Stimulated activated CD8-positive, alpha-beta memory T cell treated with anti-CD3 and anti-CD28 coated beads, Interleukin-15, amount 100 ng/mL, for 4 hours (primary cell): ENCODE measurements around the gene TNFRSF13B.
"Not testable (repeated sequence)": the region's sequence is repeated elsewhere in the genome, so short reads cannot be mapped to it uniquely, and the experiment has no call there.

ENCODE experiments used
- DNase-seq, 2 donors: peaks; one replicate each; pipeline ENCODE4 v3.0.0-alpha.2; 2020; ENCODE audit warnings: low read depth in 2 of 2

Gene TNFRSF13B

GRCh38 chr17:16911141-16911937, 60.6 kb downstream of the TNFRSF13B start:
- DNase-seq, result no peak

- DNase-seq, result no peak
Observed at GRCh38 chr17:16910341-16910740, 61.6 kb downstream of the TNFRSF13B start.

GRCh38 chr17:16909472-16910246, 62.3 kb downstream of the TNFRSF13B start:
- no peak for DNase-seq

GRCh38 chr17:16908273-16908672, 63.6 kb downstream of the TNFRSF13B start:
- DNase-seq, result no peak

GRCh38 chr17:16906680-16907079, 65.2 kb downstream of the TNFRSF13B start:
- DNase-seq, result no peak

- DNase-seq, result no peak
Observed at GRCh38 chr17:16905593-16906191, 66.2 kb downstream of the TNFRSF13B start.

GRCh38 chr17:16903070-16903469, 68.8 kb downstream of the TNFRSF13B start:
- DNase-seq, result not testable (repeated sequence)

- no peak for DNase-seq
Observed at GRCh38 chr17:16900288-16900882, 71.5 kb downstream of the TNFRSF13B start.

- DNase-seq, result not testable (repeated sequence)
Observed at GRCh38 chr17:16897211-16897896, 74.6 kb downstream of the TNFRSF13B start.

GRCh38 chr17:16896235-16896634, 75.7 kb downstream of the TNFRSF13B start:
- not testable (repeated sequence) for DNase-seq

GRCh38 chr17:16893527-16893926, 78.4 kb downstream of the TNFRSF13B start:
- not testable (repeated sequence) for DNase-seq

- not testable (repeated sequence) for DNase-seq
Observed at GRCh38 chr17:16892876-16893454, 79.0 kb downstream of the TNFRSF13B start.

- no peak for DNase-seq
Observed at GRCh38 chr17:16889088-16889465, 82.8 kb downstream of the TNFRSF13B start.
